Smooth muscle cell (in vitro differentiated cells): ENCODE data around the gene SNX10. TPM values are rescaled to one million over a fixed set of nuclear protein-coding genes. Genes with fewer than 3 reads are reported as not detected.

Source experiments
- DNase-seq: peaks from one replicate; lab custom pipeline; 2025; ENCODE audit not compliant: unreplicated experiment; lab: John Stamatoyannopoulos, UW
- H2AFZ ChIP-seq: fragments of 200-600 bp; sonication (generic); 2 replicates; pipeline ENCODE4 v1.6.0; 2016; ENCODE audit warnings: antibody characterized with exemption, low read depth, mild to moderate bottlenecking
- H3F3A ChIP-seq: fragments of 200-600 bp; sonication (generic); 2 replicates; pipeline ENCODE4 v1.6.0; 2017; ENCODE audit warnings: antibody characterized with exemption, low read depth
- H3K27ac ChIP-seq: fragments of 200-600 bp; sonication (generic); 2 replicates; pipeline ENCODE4 v1.5.1; 2016; ENCODE audit warnings: low read depth, mild to moderate bottlenecking
- H3K27me3 ChIP-seq: fragments of 200-600 bp; sonication (generic); 2 replicates; pipeline ENCODE4 v1.6.1; 2016; ENCODE audit warnings: low read depth, mild to moderate bottlenecking
- H3K36me3 ChIP-seq: fragments of 200-600 bp; sonication (generic); 2 replicates; pipeline ENCODE4 v1.5.1; 2016; ENCODE audit warnings: low read depth
- H3K4me1 ChIP-seq: fragments of 200-600 bp; sonication (generic); 2 replicates; pipeline ENCODE4 v1.5.1; 2016; ENCODE audit warnings: low read depth
- H3K4me2 ChIP-seq: fragments of 200-600 bp; sonication (generic); 2 replicates; pipeline ENCODE4 v1.6.0; 2016; ENCODE audit warnings: mild to moderate bottlenecking
- H3K4me3 ChIP-seq: fragments of 200-600 bp; sonication (generic); 2 replicates; pipeline ENCODE4 v1.5.1; 2016; ENCODE audit warnings: mild to moderate bottlenecking
- H3K79me2 ChIP-seq: fragments of 200-600 bp; sonication (generic); 2 replicates; pipeline ENCODE4 v1.6.0; 2016; ENCODE audit warnings: low read depth, mild to moderate bottlenecking
- H3K9ac ChIP-seq: fragments of 200-600 bp; sonication (generic); 2 replicates; pipeline ENCODE4 v1.6.0; 2016; ENCODE audit warnings: low read depth
- H3K9me3 ChIP-seq: fragments of 200-600 bp; sonication (generic); replicated peaks from 2 replicates; pipeline ENCODE4 v1.5.1; 2016; ENCODE audit warnings: low read depth
- H4K20me1 ChIP-seq: fragments of 200-600 bp; sonication (generic); 2 replicates; pipeline ENCODE4 v1.6.0; 2016; ENCODE audit warnings: low read depth
- WGBS: methylation state at CpG from one replicate; pipeline ENCODE4 v1.1.7; 2016; ENCODE audit warnings: low lambda C conversion rate; 5-methylcytosine and 5-hydroxymethylcytosine counted together
- polyA plus RNA-seq: library from polyadenylated mRNA; unstranded; fragments of >200 nt; fragmentation: Nextera tagmentation; extraction: Ambion mirVana; gene quantifications from 2 replicates; pipeline ENCODE4 v1.2.1, GENCODE V29; 2016
- total RNA-seq: library from RNA; depleted of rRNA; stranded (reverse); fragments of >200 nt; gene quantifications from 2 replicates; pipeline ENCODE4 v1.2.3, GENCODE V29; 2014
- TF ChIP-seq, protein P1 (sequence below): fragments of 200-600 bp; sonication (generic); IDR thresholded peaks from 2 replicates; pipeline ENCODE4 v1.5.1; 2017; ENCODE audit warnings: borderline replicate concordance, mild to moderate bottlenecking, antibody characterized with exemption; ENCODE audit not compliant: insufficient read depth, poor library complexity, severe bottlenecking

Gene SNX10
- total and polyA plus RNA-seq, 2 experiments from 2014 or later = 1.1 to 2.2 TPM

DNA sequence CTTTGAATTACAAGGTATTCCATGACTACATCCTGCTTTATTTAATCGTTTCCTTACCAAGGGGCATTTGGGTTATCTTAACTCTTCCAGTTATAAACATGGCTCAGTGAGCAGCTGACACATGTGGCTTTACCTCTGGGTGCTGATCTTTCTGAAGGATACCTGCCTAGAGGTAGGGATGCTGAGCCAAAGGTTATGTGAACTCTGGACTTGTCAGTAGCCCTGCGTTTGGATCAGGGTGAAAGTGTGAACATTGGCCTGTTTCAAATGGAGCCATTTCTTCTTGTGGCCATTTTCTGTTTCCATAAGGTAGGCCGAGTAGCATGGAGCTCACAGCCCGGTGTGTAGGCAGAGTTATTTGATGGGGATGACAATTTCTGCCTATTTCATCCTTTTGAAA, 29.2 kb downstream of the SNX10 start:
- Histone ChIP-seq H4K20me1 (no peaks in the 10 kb centered on the region), H3K79me2 (no peaks in the 10 kb centered on the region), H2AFZ (no peak overlapping the region), H3K9me3 (no peaks in the 10 kb centered on the region), H3K4me1 (no peaks in the 10 kb centered on the region), H3K36me3 (no peaks in the 10 kb centered on the region), H3K27me3 (no peaks in the 10 kb centered on the region), H3K4me3 (no peak overlapping the region), H3K4me2 (no peak overlapping the region), H3F3A (no peaks in the 10 kb centered on the region), H3K27ac (no peak overlapping the region), H3K9ac (no peak overlapping the region)
- TF ChIP-seq, protein P1, sequence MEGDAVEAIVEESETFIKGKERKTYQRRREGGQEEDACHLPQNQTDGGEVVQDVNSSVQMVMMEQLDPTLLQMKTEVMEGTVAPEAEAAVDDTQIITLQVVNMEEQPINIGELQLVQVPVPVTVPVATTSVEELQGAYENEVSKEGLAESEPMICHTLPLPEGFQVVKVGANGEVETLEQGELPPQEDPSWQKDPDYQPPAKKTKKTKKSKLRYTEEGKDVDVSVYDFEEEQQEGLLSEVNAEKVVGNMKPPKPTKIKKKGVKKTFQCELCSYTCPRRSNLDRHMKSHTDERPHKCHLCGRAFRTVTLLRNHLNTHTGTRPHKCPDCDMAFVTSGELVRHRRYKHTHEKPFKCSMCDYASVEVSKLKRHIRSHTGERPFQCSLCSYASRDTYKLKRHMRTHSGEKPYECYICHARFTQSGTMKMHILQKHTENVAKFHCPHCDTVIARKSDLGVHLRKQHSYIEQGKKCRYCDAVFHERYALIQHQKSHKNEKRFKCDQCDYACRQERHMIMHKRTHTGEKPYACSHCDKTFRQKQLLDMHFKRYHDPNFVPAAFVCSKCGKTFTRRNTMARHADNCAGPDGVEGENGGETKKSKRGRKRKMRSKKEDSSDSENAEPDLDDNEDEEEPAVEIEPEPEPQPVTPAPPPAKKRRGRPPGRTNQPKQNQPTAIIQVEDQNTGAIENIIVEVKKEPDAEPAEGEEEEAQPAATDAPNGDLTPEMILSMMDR = no peak
- WGBS = 94% methylated on average over 4 of the region's 4 CpGs
- DNase-seq = no peak

DNA sequence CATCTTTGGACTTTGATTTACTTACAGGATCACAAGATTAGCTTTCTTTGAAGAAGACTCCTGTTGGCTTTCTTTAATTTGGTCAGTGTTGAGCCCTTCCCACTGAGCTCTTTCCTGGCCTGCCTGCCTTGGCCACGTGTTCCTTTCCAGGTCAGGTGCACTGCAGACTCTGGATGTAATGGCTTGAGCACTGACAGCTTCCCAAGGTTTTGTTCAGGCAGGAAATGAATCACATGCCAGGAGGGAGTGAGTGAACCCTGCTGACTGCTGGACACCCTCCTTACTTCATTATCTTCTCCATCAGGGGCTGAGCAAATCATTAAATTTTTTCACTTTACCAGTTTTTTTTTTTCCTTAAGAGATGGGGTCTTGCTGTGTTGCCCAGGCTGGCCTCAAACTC, 29.8 kb downstream of the SNX10 start:
- TF ChIP-seq, protein P1 = no peak
- Histone ChIP-seq H3K9ac (no peak overlapping the region), H4K20me1 (no peaks in the 10 kb centered on the region), H2AFZ (no peak overlapping the region), H3K4me3 (no peak overlapping the region), H3K36me3 (no peaks in the 10 kb centered on the region), H3K79me2 (no peaks in the 10 kb centered on the region), H3K27me3 (no peaks in the 10 kb centered on the region), H3K9me3 (no peaks in the 10 kb centered on the region), H3F3A (no peaks in the 10 kb centered on the region), H3K4me1 (no peaks in the 10 kb centered on the region), H3K4me2 (no peak overlapping the region), H3K27ac (no peak overlapping the region)
- 80% methylated on average over 1 of the region's 1 CpG for WGBS
- DNase-seq = no peak

GRCh38 chr7:26326211-26326610, 34.5 kb downstream of the SNX10 start:
- H3F3A ChIP-seq = no peaks in the 10 kb centered on the region
- no peaks in the 10 kb centered on the region for H3K27me3 ChIP-seq
- H3K4me1 ChIP-seq = no peaks in the 10 kb centered on the region
- H3K27ac ChIP-seq = no peak overlapping the region
- 94% methylated on average over 3 of the region's 3 CpGs for WGBS
- no peaks in the 10 kb centered on the region for H4K20me1 ChIP-seq
- no peaks in the 10 kb centered on the region for H3K79me2 ChIP-seq
- H2AFZ ChIP-seq = no peak overlapping the region
- TF ChIP-seq, protein P1 = no peak
- H3K9me3 ChIP-seq = no peaks in the 10 kb centered on the region
- H3K4me2 ChIP-seq = no peak overlapping the region
- no peak overlapping the region for H3K9ac ChIP-seq
- H3K36me3 ChIP-seq = no peaks in the 10 kb centered on the region
- no peak overlapping the region for H3K4me3 ChIP-seq
- no peak for DNase-seq

GRCh38 chr7:26328498-26329390, 37.1 kb downstream of the SNX10 start:
- TF ChIP-seq, protein P1 = no peak

More at GRCh38 chr7:26328498-26329390, 37.1 kb downstream of the SNX10 start:
- no peak overlapping the region for H2AFZ ChIP-seq
- no peak overlapping the region for H3K27ac ChIP-seq
- no peak overlapping the region for H3K4me3 ChIP-seq
- H4K20me1 ChIP-seq = no peaks in the 10 kb centered on the region
- no peak overlapping the region for H3K9ac ChIP-seq
- H3K79me2 ChIP-seq = no peaks in the 10 kb centered on the region
- H3K27me3 ChIP-seq = no peaks in the 10 kb centered on the region
- no peaks in the 10 kb centered on the region for H3K4me1 ChIP-seq
- no peak overlapping the region for H3K4me2 ChIP-seq
- H3F3A ChIP-seq = no peaks in the 10 kb centered on the region
- no peaks in the 10 kb centered on the region for H3K9me3 ChIP-seq
- H3K36me3 ChIP-seq = no peaks in the 10 kb centered on the region
- WGBS = 89% methylated on average over 7 of the region's 7 CpGs
- no peak for DNase-seq
